Activated T-helper 17 cell treated with anti-CD3 and anti-CD28 coated beads, Interleukin-2, amount 50 U/mL, for 72 hours (primary cell): Measurements from ENCODE around the gene VGF. TPM values are rescaled to one million over a fixed set of nuclear protein-coding genes. Genes with fewer than 3 reads are reported as not detected.

Source experiments
- ATAC-seq: fragments of 150-1000 bp; cut with Tn5 transposase; replicated peaks from 2 replicates; pipeline ENCODE4 v1.10.0; 2021; ENCODE audit warnings: mild to moderate bottlenecking, moderate library complexity
- H3K27ac Mint-ChIP-seq: one replicate; pipeline ENCODE4 v1.8.0; 2022; ENCODE audit warnings: mixed read lengths
- H3K27me3 Mint-ChIP-seq: one replicate; pipeline ENCODE4 v1.8.0; 2022; ENCODE audit warnings: mixed read lengths
- H3K36me3 Mint-ChIP-seq: one replicate; pipeline ENCODE4 v1.8.0; 2022; ENCODE audit warnings: low read depth, mild to moderate bottlenecking, mixed read lengths
- H3K4me1 Mint-ChIP-seq: one replicate; pipeline ENCODE4 v1.8.0; 2022; ENCODE audit warnings: mixed read lengths
- H3K4me3 Mint-ChIP-seq: one replicate; pipeline ENCODE4 v1.8.0; 2022; ENCODE audit warnings: mild to moderate bottlenecking, mixed read lengths
- H3K9me3 Mint-ChIP-seq: one replicate; pipeline ENCODE4 v1.8.0; 2022; ENCODE audit warnings: mixed read lengths
- total RNA-seq, 2 donors: library from RNA; stranded (reverse); gene quantifications; one replicate each; pipeline ENCODE4 v1.2.3, GENCODE V29; 2022

Gene VGF
- total RNA-seq, 2 donors from 2014 or later = 0.13 to 0.48 TPM

DNA sequence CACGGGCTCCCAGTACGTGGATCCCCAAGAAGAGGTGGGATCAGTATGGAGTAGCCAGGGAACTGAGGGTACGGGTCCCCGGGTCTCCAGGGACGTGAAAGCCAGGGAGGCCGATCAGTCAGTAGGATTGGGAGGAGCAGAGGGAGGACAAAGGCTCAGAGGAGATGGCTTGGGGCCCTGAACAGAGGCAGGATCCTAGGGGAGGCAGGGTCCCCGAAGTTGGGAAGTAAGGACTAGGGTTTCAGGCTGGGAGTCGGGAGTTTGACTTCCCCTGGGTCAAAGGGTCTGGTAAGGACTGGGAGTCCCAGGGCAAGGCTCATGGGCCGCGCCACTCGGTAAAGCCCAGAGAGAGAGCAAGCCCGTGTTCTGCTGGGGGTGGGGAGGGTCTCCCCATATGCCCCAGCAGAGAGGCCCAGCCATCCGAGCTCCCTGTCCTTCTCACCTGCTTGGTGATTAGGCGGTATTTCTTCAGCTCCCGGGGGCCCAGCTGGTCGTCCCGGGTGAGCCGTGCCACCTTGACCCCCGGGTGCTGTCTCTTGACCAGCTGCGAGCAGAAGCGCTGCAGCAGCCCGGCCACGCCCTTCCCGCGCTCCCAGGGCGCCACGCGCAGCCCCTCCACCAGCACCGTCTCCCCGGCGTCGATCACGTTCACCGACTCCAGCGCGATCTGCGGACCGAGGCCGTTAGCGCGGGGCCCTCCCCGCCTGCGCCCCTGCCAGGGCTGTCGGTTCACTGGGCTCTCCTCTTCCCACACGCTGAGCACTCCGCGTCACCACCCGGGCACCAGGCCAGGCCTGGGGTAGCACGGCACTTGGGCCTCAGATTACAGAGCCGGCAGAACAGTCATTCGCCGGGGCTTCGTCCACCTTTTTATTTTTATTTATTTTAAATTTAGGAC lies 7.7 kb upstream of the VGF start:
- peaks cover 66% of the 10 kb centered on the region for H3K27me3 Mint-ChIP-seq
- H3K4me1 Mint-ChIP-seq = peaks cover 35% of the 10 kb centered on the region
- peak overlapping the region; percentile 62 for H3K4me3 Mint-ChIP-seq
- H3K27ac Mint-ChIP-seq = no peak overlapping the region
- ATAC-seq = peak; percentile 27
- no peaks in the 10 kb centered on the region for H3K36me3 Mint-ChIP-seq
- H3K9me3 Mint-ChIP-seq = no peaks in the 10 kb centered on the region

DNA sequence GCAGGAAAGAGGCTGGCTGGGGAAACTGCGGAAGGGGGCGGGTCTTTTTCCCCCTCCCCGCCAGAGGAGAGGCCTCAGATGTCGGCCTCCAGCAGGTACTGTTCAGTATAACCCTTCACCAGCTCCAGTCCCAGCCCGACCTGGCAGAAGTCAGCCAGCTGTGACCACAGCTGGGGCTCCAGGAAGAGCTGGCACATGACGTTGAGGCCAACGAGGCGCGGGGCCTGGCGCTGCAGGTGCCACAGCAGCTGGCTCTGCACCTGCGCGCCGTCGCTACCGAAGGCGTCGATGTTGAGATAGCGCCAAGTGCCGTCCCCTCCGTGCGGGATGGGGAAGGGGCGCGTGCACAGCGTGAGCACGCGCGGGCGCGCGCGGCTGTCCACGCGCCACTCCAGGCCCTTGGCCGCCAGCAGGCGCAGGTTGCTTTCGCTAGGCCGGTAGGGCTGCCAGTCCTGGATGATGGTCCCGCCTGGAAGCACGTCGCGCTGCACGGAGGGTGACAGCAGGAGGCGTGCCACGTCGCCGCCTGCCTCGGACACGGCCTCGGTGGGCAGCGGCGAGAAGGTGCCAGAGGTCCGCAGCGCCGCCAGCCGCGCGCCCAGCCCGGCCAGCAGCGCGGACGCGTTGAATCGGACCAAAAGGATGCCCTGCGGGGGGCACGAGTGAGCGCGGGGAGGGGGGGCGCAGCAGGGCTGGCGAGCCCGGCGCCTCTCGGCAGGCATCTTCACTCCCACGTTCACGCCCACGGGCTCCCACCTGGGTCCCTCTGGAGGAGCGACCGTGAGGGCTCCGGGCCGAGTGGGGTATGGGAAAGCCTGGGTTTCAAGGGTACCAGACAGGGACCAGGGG lies 6.9 kb upstream of the VGF start:
- Mint-ChIP-seq H3K4me1 (peaks cover 40% of the 10 kb centered on the region), H3K9me3 (no peaks in the 10 kb centered on the region), H3K4me3 (peak overlapping the region; percentile 60), H3K27me3 (peaks cover 70% of the 10 kb centered on the region), H3K36me3 (no peaks in the 10 kb centered on the region), H3K27ac (no peak overlapping the region)
- no peak for ATAC-seq

DNA sequence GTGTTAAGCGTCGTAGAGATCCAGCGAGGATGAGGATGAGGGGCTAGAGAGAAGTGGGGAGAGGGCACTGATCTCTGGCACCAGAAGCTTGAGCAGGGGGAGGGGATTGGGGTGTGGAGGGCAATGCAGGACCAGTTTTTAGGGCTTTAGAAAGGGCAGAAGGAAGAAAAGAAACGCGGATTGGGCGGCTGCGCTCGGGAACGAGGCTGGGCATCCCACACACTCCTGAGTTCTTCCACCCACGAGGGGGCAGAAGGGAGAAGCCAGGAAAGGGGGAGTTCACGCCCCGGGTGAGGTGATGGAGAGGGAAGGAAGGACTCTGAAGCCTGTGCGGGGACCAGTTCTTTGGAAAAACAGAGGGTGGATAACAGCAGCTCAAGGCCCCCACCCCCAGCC lies 6.1 kb upstream of the VGF start:
- peak overlapping the region; percentile 60 for H3K4me3 Mint-ChIP-seq
- H3K4me1 Mint-ChIP-seq = peaks cover 45% of the 10 kb centered on the region
- H3K27ac Mint-ChIP-seq = no peak overlapping the region
- H3K9me3 Mint-ChIP-seq = no peaks in the 10 kb centered on the region
- H3K36me3 Mint-ChIP-seq = no peaks in the 10 kb centered on the region
- no peak for ATAC-seq
- H3K27me3 Mint-ChIP-seq = peaks cover 68% of the 10 kb centered on the region

DNA sequence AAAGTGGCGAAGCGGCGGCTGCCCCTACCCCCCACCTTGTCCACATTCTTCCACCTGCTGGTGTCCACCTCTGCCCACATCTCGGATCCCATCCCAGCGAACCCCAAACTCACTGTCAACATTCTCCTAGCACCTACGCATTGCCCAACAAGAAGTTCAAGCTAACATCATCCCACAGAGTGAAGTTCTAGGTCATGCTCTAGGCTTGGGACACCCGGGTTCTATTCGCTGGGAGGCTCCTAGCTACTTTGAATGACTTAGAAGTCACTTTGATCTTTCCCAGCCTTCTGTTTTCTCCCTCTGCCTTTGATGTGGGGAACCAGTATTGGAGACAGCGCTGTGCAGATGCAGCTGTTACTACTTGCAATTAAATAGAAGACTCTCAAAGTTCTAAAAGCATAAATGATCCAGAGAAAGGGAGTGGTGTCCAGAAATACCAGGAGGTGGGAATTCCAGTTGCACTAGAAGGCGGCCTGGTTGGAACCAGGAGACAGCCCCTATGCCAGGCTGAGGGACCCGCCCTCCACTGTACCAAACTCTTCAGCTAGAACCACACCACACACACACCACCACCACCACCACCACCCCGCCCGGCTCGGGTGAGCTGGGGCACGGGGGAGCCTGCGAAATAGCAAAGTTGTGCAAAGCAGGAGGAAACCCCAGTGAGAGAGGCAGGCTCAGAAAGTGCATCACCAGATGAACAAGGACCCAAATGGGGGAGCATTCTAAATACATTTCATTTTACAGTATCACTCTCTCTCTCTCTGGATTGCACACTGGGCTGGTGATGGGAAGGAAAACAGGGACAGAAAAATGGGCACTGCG lies 5.5 kb upstream of the VGF start:
- Mint-ChIP-seq H3K27ac (no peak overlapping the region), H3K27me3 (peaks cover 68% of the 10 kb centered on the region), H3K9me3 (no peaks in the 10 kb centered on the region), H3K4me3 (peak overlapping the region; percentile 60), H3K4me1 (peaks cover 50% of the 10 kb centered on the region), H3K36me3 (peaks cover under 1% of the 10 kb centered on the region)
- no peak for ATAC-seq

DNA sequence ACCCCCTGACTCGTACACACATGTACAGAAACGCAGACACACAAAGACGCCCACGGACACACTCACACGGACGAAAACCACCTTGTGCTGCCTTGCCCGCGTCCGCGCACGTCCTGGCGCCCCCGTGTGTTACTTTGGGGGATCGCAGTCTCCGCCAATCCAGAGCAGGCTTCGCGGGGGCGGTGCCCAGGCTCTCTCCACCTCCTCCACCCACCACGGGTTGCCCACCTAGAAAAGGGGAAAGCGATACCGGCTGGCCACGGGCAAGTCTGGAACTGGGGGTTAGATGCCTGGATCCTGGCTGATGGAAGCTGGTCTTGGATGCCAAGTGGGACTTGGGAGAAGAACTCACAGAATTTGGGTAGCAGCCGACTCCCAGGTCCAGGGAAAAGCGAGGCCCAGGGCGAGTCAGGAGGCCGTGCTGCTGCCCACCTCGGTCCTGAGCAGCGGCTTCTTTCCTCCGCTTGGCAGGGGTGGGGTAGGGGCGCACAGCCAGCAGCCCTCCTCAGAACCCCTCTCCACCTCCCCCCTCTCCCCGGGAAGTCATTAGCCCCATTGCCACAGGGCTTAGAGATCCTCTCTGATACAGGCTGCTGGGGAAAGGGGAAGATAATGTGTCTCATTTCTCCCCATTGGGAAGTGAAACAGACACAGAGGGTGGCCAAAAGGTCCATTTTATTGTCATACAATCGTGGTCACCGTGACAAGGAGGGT lies 4.6 kb upstream of the VGF start:
- Mint-ChIP-seq H3K9me3 (no peaks in the 10 kb centered on the region), H3K36me3 (peaks cover 9% of the 10 kb centered on the region), H3K27me3 (peaks cover 64% of the 10 kb centered on the region), H3K4me1 (peaks cover 54% of the 10 kb centered on the region), H3K27ac (no peak overlapping the region), H3K4me3 (peak overlapping the region; percentile 60)
- ATAC-seq = peak; percentile 37

DNA sequence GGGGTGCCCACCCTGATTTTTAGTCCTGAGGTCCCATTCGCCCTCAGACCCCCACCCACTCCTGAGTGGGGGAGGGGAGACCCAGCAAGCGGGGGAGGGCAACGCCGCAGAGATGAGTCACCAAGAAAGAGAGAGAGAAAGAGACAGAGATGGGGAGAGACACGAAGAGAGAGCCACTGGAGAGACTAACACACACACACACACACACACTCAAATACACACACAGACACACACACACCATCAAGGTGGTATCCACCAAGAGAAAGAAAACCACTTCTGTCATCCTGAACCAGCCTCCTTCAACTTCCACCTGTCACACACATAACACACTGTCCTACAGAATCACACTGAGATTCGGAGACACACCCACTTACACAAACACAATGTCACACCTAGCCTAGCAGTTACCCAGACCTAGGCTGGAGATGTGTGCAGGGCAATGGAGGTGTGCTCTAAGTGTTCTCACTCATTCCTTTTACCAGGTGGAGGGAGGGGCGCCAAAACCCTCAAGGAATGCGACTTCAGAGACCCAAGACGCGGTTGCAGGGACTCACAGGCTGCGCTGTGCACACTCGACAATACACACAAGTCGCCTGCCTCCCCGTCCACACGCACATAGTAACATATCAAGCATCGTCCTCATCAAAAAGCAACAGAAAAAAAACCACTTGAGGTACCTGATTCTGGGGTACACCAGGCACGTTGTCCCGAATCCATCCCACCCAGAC lies 3.9 kb upstream of the VGF start:
- Mint-ChIP-seq H3K27me3 (peaks cover 61% of the 10 kb centered on the region), H3K4me3 (peak overlapping the region; percentile 54), H3K9me3 (no peaks in the 10 kb centered on the region), H3K36me3 (peaks cover 11% of the 10 kb centered on the region), H3K4me1 (peaks cover 54% of the 10 kb centered on the region), H3K27ac (peak overlapping the region; percentile 1)
- no peak for ATAC-seq

DNA sequence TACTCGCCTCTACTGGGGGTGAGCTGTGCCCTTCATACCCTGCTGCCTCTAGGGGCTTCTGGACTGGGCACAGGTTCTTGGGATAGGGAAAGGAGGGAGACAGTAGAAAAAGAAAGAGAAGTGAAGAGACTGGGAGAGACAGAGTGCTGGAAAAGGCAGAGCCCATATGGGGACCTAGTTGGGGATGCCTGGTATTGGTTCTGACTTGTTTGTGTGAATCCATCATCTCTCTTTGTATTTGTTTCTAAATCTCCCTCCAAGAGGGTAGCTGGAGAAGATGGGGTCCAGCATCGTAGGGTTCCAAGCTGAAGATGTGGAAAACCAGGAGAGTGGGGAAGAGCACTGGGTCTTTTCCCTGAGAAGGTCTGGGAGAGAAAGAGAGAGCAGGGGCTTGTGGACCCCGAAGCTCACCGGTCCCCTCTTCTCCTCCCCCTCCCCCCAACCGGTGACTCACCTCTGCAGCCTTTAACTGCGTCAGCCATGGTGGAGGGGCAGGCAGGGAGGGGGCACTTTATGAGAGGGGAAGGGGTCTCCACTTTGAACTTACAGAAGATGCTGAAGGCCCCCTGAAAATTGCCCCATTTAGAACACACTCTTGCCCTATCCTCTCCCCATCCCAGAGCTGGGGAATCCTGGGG lies 3.2 kb upstream of the VGF start:
- no peak for ATAC-seq
- Mint-ChIP-seq H3K4me1 (peaks cover 50% of the 10 kb centered on the region), H3K27ac (no peak overlapping the region), H3K27me3 (peaks cover 56% of the 10 kb centered on the region), H3K36me3 (peaks cover 11% of the 10 kb centered on the region), H3K9me3 (no peaks in the 10 kb centered on the region), H3K4me3 (peak overlapping the region; percentile 54)

DNA sequence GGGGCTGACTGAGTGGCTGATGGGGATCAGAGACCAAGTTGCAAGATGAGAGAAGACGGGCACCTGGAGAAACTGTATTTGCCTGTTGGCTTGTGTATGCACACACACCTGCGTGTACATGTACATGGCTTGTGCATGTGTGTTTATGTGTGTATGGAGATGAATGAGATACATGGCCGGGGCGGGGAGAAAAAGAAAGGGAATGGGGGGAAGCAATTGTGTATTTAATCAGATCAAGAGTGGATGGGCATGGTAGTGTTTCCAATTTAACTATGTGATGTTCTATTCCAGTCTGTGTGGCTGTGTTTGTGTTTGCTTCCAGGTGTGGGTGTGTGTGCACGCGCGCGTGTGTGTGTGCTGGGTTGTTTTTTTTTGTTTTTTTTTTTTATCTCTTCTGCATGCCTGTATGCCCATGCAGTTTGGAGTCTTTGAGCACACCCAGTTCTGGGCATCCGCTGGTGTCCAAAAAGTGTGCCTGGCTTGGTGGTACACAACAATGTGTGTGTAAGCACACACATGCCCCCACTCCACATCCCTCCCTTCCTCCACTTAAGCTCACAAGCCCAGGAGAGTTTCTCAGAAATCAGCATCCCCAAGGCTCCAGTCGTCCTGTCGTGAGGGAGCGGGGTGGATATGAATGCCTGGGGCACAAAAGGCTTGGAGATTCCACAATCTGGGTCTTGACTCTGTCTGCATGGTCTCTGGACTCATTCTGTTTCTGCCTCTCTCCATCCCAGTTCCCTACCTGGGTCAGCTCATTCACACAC lies 2.5 kb upstream of the VGF start:
- no peak for ATAC-seq
- no peaks in the 10 kb centered on the region for H3K9me3 Mint-ChIP-seq
- H3K36me3 Mint-ChIP-seq = peaks cover 11% of the 10 kb centered on the region
- H3K4me3 Mint-ChIP-seq = peak overlapping the region; percentile 91
- peaks cover 54% of the 10 kb centered on the region for H3K27me3 Mint-ChIP-seq
- H3K4me1 Mint-ChIP-seq = peaks cover 50% of the 10 kb centered on the region
- H3K27ac Mint-ChIP-seq = no peak overlapping the region

DNA sequence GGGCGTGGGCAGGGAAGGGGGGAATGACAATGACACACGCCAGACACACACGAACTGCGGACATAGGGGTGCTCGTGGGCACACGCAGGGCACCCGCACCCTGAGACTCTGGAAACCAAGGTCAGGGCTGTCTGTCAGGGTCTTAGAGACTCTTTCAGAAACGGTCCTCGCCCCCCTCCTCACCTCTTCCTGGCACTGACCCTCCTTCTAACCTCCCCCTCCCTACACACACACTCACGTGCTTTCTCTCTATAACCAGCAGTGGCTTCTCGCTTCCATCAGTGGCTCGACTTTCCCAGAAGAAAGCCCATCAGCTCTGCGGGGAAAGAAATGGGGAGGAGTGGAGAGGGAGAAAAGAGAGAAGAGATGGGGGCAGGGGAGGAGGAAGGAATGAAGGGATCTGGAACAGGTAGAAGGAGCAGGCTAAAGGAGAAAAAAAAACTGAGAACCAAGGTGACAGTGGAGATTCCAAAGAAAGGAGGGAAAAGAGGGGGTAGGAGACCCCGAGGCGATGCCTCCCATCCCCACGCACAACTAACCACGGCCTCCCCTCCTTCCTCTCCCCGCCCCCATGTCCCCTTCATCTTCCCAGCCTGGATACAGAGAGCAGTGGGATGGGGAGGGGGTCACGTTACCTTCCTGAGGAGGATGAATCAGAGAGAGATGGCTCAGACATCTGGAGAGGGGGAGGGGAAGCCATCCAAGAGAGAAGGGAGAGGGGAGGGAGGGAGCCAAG lies 1.7 kb upstream of the VGF start:
- Mint-ChIP-seq H3K27ac (no peak overlapping the region), H3K4me1 (peaks cover 50% of the 10 kb centered on the region), H3K4me3 (peak overlapping the region; percentile 91), H3K27me3 (peaks cover 52% of the 10 kb centered on the region), H3K9me3 (no peaks in the 10 kb centered on the region), H3K36me3 (peaks cover 16% of the 10 kb centered on the region)
- no peak for ATAC-seq

DNA sequence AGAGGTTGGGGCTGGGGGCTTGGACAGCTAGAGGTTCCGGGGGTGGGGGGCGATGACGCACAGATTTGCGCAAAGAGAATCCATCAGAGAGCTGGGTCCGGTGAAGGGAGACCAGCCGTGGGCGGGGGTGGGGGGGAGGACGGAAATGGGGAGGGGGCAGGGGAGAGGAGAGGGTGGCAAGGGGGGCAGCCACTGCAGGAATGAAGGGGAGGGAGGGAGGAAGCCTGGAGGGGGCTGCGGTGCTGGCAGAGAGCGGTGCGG lies 1.2 kb upstream of the VGF start:
- Mint-ChIP-seq H3K27me3 (peaks cover 48% of the 10 kb centered on the region), H3K36me3 (peaks cover 19% of the 10 kb centered on the region), H3K4me1 (peaks cover 46% of the 10 kb centered on the region), H3K27ac (no peak overlapping the region), H3K9me3 (no peaks in the 10 kb centered on the region), H3K4me3 (peak overlapping the region; percentile 91)
- ATAC-seq = no peak

DNA sequence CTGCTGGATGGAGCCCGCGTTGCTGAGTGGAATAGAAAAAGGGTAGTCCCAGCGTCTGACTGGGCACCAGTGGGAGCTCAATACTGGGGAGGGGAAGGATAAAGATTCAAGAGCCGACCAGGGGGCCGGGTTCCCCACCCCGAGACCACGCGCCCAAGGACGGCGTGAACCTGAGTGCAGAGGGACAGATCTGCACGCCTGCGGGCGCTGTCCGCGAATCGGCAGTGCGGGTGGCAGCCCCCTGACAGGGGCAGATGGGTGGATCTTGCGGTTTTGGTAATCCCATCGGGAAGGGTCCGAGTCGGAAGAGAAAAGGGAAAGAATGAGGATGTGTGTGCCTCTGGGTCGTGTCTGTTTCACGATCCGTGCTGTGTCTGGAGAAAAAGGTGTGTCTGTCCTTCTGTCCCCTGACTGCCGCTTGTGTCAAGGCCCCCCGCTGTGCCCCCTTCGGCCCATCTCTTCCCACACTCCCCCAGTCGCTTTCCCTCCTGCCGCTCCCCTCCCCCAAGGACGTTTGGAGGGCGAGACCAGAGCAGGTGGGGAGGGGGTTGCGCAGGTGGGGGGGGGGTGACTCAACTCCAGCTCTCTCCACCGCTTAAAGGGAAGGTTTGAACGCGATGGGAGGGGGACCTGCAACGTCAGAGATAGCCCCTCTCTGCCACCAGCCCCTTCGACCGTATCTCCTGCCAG lies 734 bp upstream of the VGF start:
- no peak for ATAC-seq
- no peaks in the 10 kb centered on the region for H3K9me3 Mint-ChIP-seq
- H3K4me3 Mint-ChIP-seq = peak overlapping the region; percentile 91
- peaks cover 23% of the 10 kb centered on the region for H3K36me3 Mint-ChIP-seq
- H3K4me1 Mint-ChIP-seq = peaks cover 42% of the 10 kb centered on the region
- H3K27me3 Mint-ChIP-seq = peaks cover 48% of the 10 kb centered on the region
- H3K27ac Mint-ChIP-seq = peak overlapping the region; percentile 38
